Stimulated activated effector memory CD8-positive, alpha-beta T cell treated with anti-CD3 and anti-CD28 coated beads, Interleukin-12 subunit alpha, Interleukin-12 subunit beta, amount 100 ng/mL, for 72 hours (primary cell): ENCODE data around the gene SIRT3.

Experiments used
- ATAC-seq: fragments of 150-1000 bp; cut with Tn5 transposase; 2 replicates; pipeline ENCODE4 v1.10.0; 2021
- DNase-seq, 2 donors: peaks; one replicate each; pipeline ENCODE4 v3.0.0; 2021 to 2022; ENCODE audit warnings: low spot score in 2 of 2
- H3K27ac Mint-ChIP-seq: one replicate; pipeline ENCODE4 v1.8.0; 2022; ENCODE audit warnings: mild to moderate bottlenecking, mixed read lengths
- H3K36me3 Mint-ChIP-seq: one replicate; pipeline ENCODE4 v1.8.0; 2022; ENCODE audit warnings: mild to moderate bottlenecking, mixed read lengths
- H3K4me1 Mint-ChIP-seq: one replicate; pipeline ENCODE4 v1.8.0; 2022; ENCODE audit warnings: mixed read lengths
- H3K4me3 Mint-ChIP-seq: one replicate; pipeline ENCODE4 v1.8.0; 2022; ENCODE audit warnings: mild to moderate bottlenecking, mixed read lengths
- H3K9me3 Mint-ChIP-seq: one replicate; pipeline ENCODE4 v1.8.0; 2022; ENCODE audit warnings: mixed read lengths

The SIRT3 gene

DNA sequence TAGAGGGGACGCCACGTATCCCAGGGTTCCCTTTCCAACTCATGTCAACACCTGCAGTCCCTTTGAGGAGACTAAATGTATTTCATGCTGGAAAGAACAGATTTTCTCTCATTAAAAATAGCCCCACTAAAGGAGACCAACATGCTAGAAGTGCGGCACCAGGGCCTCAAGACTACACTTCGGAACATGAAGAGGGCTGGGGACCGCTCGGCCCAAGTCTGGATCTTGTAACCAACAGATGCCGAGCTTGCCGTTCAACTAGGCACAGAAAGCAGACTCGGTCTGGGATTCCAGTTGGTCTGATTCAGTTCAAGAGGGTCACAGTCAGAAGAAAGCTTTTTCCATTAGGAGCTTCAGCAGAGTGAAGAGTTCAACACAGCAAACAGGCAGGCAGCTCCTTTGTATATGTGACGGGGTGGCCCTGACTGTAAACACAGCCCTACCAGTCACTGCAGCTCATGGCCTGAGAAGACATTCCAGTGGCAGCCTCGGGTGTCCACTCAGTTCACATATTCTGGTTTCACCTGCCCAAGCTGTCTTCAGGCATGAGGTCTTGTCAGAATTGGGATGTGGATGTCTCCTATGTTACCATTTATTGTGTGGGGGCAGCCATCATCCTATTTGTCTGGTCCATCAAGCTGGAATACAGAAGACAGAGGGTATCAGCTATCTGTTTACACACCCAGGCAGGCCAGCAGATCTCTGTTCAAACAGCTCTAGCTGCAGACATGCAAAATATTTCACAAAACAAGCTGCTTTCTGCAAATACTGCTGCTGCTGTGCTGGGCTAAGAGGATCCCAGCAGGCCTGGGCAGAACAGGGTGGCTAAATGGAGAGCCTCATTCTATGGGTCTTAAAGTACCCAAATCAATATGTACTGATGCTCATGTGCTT lies 19.8 kb downstream of the SIRT3 start:
- H3K36me3 Mint-ChIP-seq = peaks cover 68% of the 10 kb centered on the region
- H3K4me1 Mint-ChIP-seq = peaks cover 19% of the 10 kb centered on the region
- DNase-seq = no peak
- ATAC-seq = no peak
- no peak overlapping the region for H3K4me3 Mint-ChIP-seq
- H3K27ac Mint-ChIP-seq = peak overlapping the region; percentile 55
- H3K9me3 Mint-ChIP-seq = no peaks in the 10 kb centered on the region

DNA sequence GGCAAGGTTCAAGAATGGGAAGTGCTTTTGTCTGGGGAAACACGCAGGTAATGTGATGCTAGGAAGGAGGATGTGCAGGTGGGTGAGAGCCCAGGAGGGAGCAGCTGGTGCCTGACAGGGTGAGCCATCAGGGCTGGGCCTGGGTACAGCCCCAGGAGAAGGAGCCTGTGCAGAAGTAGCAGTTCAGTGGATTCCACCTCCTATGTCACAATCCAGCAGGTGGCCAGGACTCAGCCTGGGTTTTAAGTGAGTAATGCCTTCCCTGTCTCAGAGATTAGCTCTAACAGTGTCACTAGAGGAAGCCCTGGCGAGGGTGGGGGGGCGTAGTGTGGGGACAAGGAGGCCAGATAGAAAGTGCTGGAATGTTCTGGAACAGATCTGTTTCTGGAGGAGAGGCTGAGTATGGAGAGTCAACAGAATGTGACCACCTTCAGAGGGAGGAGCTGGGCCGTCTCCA lies 20.5 kb downstream of the SIRT3 start:
- Mint-ChIP-seq H3K27ac (peak overlapping the region; percentile 55), H3K36me3 (peaks cover 75% of the 10 kb centered on the region)
- ATAC-seq = no peak

DNA sequence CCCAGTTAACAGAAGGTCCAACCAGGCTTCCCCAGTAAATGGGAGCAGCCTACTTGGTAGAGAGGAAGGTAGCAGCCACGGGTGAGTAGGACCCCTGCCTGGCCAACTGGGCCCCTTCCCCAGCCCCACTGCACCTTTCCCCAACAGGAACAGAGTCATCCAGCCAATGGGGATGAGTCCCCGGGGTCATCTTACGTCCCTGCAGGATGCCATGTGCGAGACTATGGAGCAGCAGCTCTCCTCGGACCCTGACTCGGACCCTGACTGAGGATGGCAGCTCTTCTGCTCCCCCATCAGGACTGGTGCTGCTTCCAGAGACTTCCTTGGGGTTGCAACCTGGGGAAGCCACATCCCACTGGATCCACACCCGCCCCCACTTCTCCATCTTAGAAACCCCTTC lies 22.1 kb downstream of the SIRT3 start:
- H3K27ac Mint-ChIP-seq = peak overlapping the region; percentile 55
- H3K36me3 Mint-ChIP-seq = peaks cover 81% of the 10 kb centered on the region
- H3K4me1 Mint-ChIP-seq = peaks cover 41% of the 10 kb centered on the region
- H3K4me3 Mint-ChIP-seq = no peak overlapping the region
- no peak for DNase-seq
- ATAC-seq = no peak
- no peaks in the 10 kb centered on the region for H3K9me3 Mint-ChIP-seq

More for the DNA sequence above, 20.5 kb downstream of the SIRT3 start:
- DNase-seq = no peak
- peaks cover 26% of the 10 kb centered on the region for H3K4me1 Mint-ChIP-seq
- H3K4me3 Mint-ChIP-seq = no peak overlapping the region
- H3K9me3 Mint-ChIP-seq = no peaks in the 10 kb centered on the region

DNA sequence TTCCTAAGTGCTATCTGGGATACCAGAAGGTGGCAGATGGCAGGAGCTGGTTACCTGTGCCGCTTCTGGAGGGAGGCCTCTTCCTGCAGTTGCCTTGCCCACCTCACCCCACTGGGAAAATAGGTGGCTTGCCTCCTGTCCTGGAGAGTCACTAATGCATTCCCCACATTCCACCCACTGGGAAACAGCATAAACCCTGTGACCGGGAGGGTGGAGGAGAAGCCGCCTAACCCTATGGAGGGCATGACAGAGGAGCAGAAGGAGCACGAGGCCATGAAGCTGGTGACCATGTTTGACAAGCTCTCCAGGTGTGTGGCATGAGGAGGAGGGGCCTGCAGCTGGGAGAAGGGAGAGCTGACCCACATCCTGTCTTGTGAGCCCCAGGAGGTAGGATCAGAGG lies 23.0 kb downstream of the SIRT3 start:
- Mint-ChIP-seq H3K36me3 (peaks cover 84% of the 10 kb centered on the region), H3K9me3 (no peaks in the 10 kb centered on the region), H3K4me3 (no peak overlapping the region), H3K4me1 (peaks cover 40% of the 10 kb centered on the region), H3K27ac (peak overlapping the region; percentile 63)
- DNase-seq (no peak), ATAC-seq (no peak)

DNA sequence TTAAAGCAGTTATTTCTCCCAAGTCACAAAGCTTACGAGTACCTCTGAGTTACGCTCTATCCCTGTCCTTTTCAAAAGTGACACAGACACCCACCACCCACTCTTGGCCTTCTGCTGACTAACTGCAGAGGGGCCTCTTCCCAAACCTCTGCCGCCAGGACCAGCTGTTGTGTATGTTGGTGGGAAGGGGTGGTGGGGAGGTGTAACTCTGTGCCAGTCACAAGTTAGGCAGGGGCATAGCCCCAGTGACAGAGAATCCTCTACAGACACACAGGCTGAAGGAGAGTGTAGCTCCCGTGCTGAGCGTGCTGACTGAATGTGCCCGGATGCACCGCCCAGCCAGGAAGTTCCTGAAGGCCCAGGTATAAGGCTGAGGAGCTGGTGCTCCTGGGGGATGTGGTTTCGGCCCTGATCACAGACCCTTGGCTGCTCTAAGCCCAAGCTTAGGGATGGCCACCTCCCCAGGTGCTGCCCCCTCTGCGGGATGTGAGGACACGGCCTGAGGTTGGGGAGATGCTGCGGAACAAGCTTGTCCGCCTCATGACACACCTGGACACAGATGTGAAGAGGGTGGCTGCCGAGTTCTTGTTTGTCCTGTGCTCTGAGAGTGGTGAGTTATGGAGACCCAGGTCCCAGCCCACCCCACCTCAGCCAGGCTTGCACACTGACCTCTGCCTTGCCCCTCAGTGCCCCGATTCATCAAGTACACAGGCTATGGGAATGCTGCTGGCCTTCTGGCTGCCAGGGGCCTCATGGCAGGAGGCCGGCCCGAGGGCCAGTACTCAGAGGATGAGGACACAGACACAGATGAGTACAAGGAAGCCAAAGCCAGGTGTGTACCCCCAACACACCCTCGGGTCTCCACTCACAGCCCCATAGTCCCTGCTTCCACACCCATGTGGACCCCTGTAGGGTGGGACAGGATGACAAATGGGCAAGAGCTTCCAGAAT lies 23.7 kb downstream of the SIRT3 start:
- Mint-ChIP-seq H3K9me3 (no peaks in the 10 kb centered on the region), H3K4me1 (peaks cover 37% of the 10 kb centered on the region), H3K36me3 (peaks cover 84% of the 10 kb centered on the region), H3K4me3 (no peak overlapping the region), H3K27ac (peak overlapping the region; percentile 63)
- ATAC-seq (no peak), DNase-seq (no peak)

DNA sequence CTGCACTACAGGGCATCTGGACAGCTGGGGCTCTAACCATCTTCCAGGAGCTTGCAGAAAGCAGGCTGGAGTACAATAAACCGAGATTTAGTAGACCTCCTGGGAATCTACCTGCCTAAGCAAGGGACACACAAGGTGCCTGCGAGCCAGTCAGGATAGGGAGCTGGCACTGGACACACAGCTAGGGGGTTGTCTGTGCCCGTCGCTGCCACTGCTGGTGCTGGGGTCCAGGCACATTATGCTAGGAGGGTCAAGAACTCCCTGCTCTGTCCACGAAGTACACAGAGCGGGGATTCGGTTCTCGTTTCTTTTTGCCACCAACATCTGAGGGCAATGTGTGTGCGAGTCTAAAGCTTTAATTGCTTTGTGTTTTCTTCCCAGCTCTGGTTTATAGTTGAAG lies 24.4 kb downstream of the SIRT3 start:
- no peaks in the 10 kb centered on the region for H3K9me3 Mint-ChIP-seq
- H3K27ac Mint-ChIP-seq = peak overlapping the region; percentile 99
- no peak overlapping the region for H3K4me3 Mint-ChIP-seq
- ATAC-seq (no peak), DNase-seq (no peak)
- H3K36me3 Mint-ChIP-seq = peaks cover 86% of the 10 kb centered on the region
- peaks cover 36% of the 10 kb centered on the region for H3K4me1 Mint-ChIP-seq

DNA sequence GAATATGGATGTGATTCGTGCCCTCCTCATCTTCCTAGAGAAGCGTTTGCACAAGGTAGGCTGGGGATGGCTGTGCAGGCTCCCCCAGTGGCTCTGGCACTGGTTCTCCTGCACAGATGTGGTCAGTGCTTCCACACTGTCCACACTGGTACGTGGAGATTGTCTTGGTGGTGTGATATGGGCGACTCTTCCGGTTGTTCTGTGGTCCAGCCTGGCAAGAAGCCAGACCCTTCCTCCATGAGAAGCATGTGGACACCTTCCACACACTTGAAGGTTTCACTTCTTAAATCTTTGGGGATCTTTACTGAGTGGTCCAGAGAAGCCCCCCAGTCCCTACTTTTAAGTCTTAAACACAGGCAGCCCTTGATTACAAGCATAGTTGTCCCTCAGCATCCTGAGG lies 24.8 kb downstream of the SIRT3 start:
- Mint-ChIP-seq H3K4me3 (no peak overlapping the region), H3K9me3 (no peaks in the 10 kb centered on the region), H3K27ac (peak overlapping the region; percentile 99), H3K4me1 (peaks cover 40% of the 10 kb centered on the region), H3K36me3 (peaks cover 90% of the 10 kb centered on the region)
- ATAC-seq = no peak
- DNase-seq = no peak

DNA sequence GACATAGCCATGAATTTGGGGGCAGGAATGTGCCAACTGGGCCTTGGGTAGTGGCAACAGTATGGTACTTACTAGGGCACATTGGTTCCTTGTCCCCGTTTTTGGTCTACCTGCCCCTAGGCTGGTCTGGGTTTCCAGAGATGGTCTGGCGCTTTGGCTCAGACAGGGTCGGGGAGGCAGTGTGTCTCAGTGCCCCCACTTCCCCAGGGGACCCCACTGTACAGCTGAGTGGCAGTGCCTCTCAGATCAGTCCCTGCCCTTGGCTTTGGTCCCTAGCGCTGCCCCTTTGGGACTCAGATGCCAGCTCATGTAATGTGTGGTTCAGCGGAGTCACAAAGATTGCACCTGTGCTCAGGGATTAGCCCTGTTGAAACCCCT lies 25.4 kb downstream of the SIRT3 start:
- peaks cover 45% of the 10 kb centered on the region for H3K4me1 Mint-ChIP-seq
- DNase-seq (no peak), ATAC-seq (no peak)
- peaks cover 90% of the 10 kb centered on the region for H3K36me3 Mint-ChIP-seq
- peak overlapping the region; percentile 99 for H3K4me3 Mint-ChIP-seq
- H3K27ac Mint-ChIP-seq = peak overlapping the region; percentile 99
- H3K9me3 Mint-ChIP-seq = no peaks in the 10 kb centered on the region

DNA sequence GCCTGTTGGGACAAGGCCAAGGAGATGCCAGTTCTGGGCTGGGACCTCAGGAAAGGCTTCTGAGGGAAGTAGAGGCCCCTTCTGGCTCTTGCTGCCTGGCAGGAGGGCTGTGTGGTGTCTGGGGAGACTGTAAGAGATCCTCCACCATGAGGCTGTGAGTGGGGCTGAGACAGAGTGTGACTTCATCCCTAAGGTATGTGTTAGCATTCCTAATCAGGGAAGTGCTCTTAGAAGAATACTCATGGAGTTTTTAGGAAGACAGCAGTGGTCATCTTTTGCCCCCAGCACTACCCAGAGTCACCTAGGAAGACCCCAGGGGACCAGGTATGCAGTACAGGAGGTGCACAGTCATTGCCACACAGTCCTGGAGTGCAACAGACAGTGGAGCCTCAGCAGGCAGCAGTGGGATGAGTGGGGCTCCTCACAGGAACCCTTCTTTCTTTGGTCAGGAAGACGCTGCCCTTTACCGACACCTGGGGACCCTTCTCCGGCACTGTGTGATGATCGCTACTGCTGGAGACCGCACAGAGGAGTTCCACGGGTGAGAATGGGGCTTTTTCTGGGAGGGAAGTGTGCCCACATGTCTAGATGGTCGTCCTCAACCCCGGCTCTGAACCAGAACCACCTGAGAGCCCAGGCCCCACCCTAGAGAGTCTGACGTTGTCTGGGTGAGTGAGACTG lies 25.9 kb downstream of the SIRT3 start:
- peaks cover 86% of the 10 kb centered on the region for H3K36me3 Mint-ChIP-seq
- no peak for DNase-seq
- peaks cover 46% of the 10 kb centered on the region for H3K4me1 Mint-ChIP-seq
- H3K9me3 Mint-ChIP-seq = no peaks in the 10 kb centered on the region
- peak overlapping the region; percentile 99 for H3K27ac Mint-ChIP-seq
- peak overlapping the region; percentile 99 for H3K4me3 Mint-ChIP-seq
- ATAC-seq = no peak

DNA sequence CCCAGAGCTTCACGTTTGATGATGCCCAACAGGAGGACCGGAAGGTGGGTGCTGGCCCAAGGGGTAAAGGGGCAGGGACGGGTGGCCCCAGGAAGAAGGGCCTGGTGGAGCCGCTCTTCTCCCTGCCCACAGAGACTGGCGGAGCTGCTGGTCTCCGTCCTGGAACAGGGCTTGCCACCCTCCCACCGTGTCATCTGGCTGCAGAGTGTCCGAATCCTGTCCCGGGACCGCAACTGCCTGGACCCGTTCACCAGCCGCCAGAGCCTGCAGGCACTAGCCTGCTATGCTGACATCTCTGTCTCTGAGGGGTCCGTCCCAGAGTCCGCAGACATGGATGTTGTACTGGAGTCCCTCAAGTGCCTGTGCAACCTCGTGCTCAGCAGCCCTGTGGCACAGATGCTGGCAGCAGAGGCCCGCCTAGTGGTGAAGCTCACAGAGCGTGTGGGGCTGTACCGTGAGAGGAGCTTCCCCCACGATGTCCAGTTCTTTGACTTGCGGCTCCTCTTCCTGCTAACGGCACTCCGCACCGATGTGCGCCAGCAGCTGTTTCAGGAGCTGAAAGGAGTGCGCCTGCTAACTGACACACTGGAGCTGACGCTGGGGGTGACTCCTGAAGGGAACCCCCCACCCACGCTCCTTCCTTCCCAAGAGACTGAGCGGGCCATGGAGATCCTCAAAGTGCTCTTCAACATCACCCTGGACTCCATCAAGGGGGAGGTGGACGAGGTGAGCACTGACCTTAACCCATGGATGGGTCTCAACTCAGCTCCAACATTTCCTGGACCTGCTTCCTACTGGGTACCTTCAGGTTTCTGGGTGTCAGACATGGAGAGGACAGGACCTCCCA lies 26.6 kb downstream of the SIRT3 start:
- DNase-seq (no peak), ATAC-seq (no peak)
- Mint-ChIP-seq H3K9me3 (no peaks in the 10 kb centered on the region), H3K36me3 (peaks cover 86% of the 10 kb centered on the region), H3K4me3 (peak overlapping the region; percentile 99), H3K4me1 (peaks cover 46% of the 10 kb centered on the region), H3K27ac (peak overlapping the region; percentile 99)

DNA sequence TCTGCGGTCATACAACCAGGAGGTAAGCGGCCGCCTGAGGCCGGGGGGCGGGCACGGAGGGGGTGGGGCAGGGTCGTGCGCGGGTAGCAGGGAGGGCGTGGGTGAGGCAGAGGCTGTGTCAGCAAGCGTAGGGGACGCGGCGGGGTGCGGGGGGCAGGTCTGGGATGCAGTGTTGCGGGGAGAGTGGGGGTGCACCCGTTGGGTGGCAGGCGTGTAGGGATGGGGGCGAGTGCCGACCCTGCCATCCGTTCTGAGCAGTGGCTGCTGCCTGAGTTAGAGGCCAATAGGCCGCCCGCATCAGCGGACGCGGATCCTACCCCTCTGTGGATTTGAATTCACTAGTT lies 27.3 kb downstream of the SIRT3 start:
- H3K4me1 Mint-ChIP-seq = peaks cover 49% of the 10 kb centered on the region
- peak overlapping the region; percentile 99 for H3K4me3 Mint-ChIP-seq
- H3K27ac Mint-ChIP-seq = peak overlapping the region; percentile 99
- H3K9me3 Mint-ChIP-seq = no peaks in the 10 kb centered on the region
- peak; percentile 1 for ATAC-seq
- DNase-seq = no peak
- peaks cover 86% of the 10 kb centered on the region for H3K36me3 Mint-ChIP-seq

DNA sequence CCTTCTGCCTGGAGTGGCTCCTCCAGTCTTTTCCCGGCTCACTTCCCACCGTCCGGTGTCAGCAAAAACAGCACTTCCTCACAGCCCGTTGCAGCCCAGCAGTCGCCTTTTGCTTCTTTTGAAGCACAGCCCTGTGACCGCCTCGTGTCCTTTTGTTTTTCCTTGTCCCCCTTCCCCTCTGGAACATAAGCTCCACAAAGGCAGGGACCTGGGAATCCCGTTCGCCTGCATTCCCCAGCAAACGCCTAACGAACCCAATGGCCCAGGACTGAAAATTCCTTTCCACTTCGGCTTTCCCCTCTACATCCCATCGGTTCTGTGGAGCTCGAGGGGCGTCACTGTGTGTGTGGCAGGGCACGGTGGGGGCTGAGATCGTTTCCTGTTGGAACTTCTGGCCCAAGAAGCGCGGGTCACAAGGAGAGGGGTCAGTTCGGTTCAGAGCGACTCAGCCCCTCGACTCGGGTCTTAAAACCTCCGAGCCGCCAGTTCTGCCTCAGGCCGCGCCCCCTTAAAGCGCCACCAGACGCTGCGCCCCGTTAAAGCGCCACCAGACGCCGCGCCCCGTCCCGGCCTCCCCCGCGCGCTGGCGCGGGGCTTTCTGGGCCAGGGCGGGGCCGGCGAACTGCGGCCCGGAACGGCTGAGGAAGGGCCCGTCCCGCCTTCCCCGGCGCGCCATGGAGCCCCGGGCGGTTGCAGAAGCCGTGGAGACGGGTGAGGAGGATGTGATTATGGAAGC lies 27.8 kb downstream of the SIRT3 start:
- H3K36me3 Mint-ChIP-seq = peaks cover 84% of the 10 kb centered on the region
- peak; percentile 71 to 87 for DNase-seq
- H3K4me3 Mint-ChIP-seq = peak overlapping the region; percentile 99
- peak; percentile 75 for ATAC-seq
- no peaks in the 10 kb centered on the region for H3K9me3 Mint-ChIP-seq
- peaks cover 53% of the 10 kb centered on the region for H3K4me1 Mint-ChIP-seq
- H3K27ac Mint-ChIP-seq = peak overlapping the region; percentile 99

DNA sequence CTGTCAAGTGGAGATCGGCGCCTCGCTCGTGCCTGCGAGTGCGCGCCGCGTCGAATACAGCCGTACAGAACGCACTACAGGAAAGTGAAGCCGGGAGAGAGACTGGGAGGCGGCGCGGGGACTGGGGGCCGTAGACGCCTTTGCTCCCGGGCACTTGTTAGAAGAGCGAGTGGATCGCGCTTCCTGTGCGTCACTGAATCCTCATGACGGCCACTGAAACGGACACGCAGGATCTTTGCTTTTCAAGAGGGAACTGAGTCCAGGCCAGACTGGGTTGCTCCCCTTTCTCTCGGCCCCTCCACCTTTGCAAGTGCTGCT lies 28.3 kb downstream of the SIRT3 start:
- ATAC-seq (peak; percentile 14), DNase-seq (no peak)
- peaks cover 79% of the 10 kb centered on the region for H3K36me3 Mint-ChIP-seq
- peak overlapping the region; percentile 99 for H3K4me3 Mint-ChIP-seq
- H3K4me1 Mint-ChIP-seq = peaks cover 54% of the 10 kb centered on the region
- no peaks in the 10 kb centered on the region for H3K9me3 Mint-ChIP-seq
- peak overlapping the region; percentile 99 for H3K27ac Mint-ChIP-seq
